KMS-11 (cell line): ENCODE measurements around the gene IFITM5.
A peak's percentile ranks its signal among the peaks of the same experiment; 100 is the strongest.

ENCODE experiments used
- H2AFZ ChIP-seq: fragments of 200-600 bp; sonication (generic); 2 replicates; pipeline ENCODE4 v1.6.1; 2016; ENCODE audit warnings: antibody characterized with exemption, mixed run types, low read depth
- H3K27ac ChIP-seq: fragments of 200-600 bp; sonication (generic); 2 replicates; pipeline ENCODE4 v1.6.1; 2016; ENCODE audit warnings: mild to moderate bottlenecking, mixed run types
- H3K27me3 ChIP-seq: fragments of 200-600 bp; sonication (generic); 2 replicates; pipeline ENCODE4 v1.6.1; 2017; ENCODE audit warnings: mild to moderate bottlenecking, low read depth, mixed run types, moderate library complexity; ENCODE audit not compliant: insufficient read depth
- H3K36me3 ChIP-seq: fragments of 200-600 bp; sonication (generic); 2 replicates; pipeline ENCODE4 v1.6.1; 2017; ENCODE audit warnings: mild to moderate bottlenecking, mixed run types; ENCODE audit not compliant: insufficient read depth
- H3K4me1 ChIP-seq: fragments of 200-600 bp; sonication (generic); 2 replicates; pipeline ENCODE4 v1.6.1; 2016; ENCODE audit warnings: mild to moderate bottlenecking, low read depth, mixed run types; ENCODE audit not compliant: poor library complexity, severe bottlenecking
- H3K4me2 ChIP-seq: fragments of 200-600 bp; sonication (generic); 2 replicates; pipeline ENCODE4 v1.7.0; 2016; ENCODE audit warnings: mild to moderate bottlenecking, mixed run types
- H3K4me3 ChIP-seq: fragments of 200-600 bp; sonication (generic); IDR thresholded peaks from 2 replicates; pipeline ENCODE4 v1.6.1; 2017; ENCODE audit warnings: low read depth, low read length, mixed read lengths; ENCODE audit not compliant: insufficient read depth
- H3K79me2 ChIP-seq: fragments of 200-600 bp; sonication (generic); 2 replicates; pipeline ENCODE4 v1.6.1; 2016; ENCODE audit warnings: low read depth, mixed run types; ENCODE audit not compliant: insufficient read depth
- H3K9ac ChIP-seq: fragments of 200-600 bp; sonication (generic); 2 replicates; pipeline ENCODE4 v1.6.1; 2016; ENCODE audit warnings: mild to moderate bottlenecking, mixed run types
- H4K20me1 ChIP-seq: fragments of 200-600 bp; sonication (generic); 2 replicates; pipeline ENCODE4 v1.6.1; 2016; ENCODE audit warnings: mild to moderate bottlenecking, mixed run types; ENCODE audit not compliant: insufficient read depth
- TF ChIP-seq, protein P1 (sequence below): fragments of 200-600 bp; sonication (generic); conservative IDR thresholded peaks from 2 replicates; pipeline ENCODE4 v1.6.1; 2017; ENCODE audit warnings: low read depth, mild to moderate bottlenecking, antibody characterized with exemption, low read length, moderate library complexity, mixed read lengths

Gene IFITM5

DNA sequence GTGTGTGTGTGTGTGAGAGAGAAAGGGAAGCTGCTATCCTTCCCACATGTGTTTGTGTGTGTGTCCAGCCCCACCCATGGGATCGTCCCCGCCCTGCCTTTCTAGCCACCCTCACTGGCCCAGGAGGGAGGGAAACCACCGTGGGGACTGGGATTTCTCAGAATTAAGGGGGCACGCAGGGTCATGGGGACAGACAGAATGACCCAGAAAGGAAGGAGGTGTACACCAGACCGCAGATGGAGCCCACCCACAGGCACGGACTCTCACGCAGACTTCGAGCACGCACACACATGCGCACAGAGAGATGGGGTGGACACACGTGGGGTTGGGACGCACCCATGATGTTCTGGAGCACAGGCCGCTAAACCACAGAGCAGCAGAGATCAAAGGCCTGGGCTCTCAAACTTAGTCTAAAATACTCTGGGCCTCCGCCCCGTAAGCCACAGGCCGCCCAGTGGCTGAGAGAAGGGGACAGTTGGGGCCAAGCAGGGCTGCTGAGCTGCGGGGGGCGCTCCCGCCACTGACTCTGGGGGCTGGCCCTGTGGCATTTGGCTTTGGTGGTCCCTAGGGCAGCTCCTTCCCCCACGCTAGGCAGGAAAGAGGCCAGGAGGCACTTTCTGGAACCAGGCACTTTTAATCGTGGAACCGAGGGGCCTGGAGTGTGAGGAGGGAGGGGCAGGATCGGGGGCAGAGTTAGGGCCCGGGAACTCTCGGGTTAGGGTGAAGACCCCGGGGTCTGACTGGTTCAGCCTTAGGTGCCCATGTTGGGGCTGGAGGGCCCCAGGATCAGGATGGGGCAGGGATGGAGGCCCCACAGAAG lies 1.5 kb downstream of the IFITM5 start:
- TF ChIP-seq, protein P1, sequence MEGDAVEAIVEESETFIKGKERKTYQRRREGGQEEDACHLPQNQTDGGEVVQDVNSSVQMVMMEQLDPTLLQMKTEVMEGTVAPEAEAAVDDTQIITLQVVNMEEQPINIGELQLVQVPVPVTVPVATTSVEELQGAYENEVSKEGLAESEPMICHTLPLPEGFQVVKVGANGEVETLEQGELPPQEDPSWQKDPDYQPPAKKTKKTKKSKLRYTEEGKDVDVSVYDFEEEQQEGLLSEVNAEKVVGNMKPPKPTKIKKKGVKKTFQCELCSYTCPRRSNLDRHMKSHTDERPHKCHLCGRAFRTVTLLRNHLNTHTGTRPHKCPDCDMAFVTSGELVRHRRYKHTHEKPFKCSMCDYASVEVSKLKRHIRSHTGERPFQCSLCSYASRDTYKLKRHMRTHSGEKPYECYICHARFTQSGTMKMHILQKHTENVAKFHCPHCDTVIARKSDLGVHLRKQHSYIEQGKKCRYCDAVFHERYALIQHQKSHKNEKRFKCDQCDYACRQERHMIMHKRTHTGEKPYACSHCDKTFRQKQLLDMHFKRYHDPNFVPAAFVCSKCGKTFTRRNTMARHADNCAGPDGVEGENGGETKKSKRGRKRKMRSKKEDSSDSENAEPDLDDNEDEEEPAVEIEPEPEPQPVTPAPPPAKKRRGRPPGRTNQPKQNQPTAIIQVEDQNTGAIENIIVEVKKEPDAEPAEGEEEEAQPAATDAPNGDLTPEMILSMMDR: no peak
- no peak overlapping the region for H3K4me3 ChIP-seq
- H2AFZ ChIP-seq: peak overlapping the region; percentile 72; the same call in 1 of the 2 replicates
- H3K36me3 ChIP-seq: no peaks in the 10 kb centered on the region
- peaks cover 17% of the 10 kb centered on the region for H3K4me1 ChIP-seq
- no peak overlapping the region for H3K27ac ChIP-seq
- H3K79me2 ChIP-seq: no peaks in the 10 kb centered on the region
- H3K9ac ChIP-seq: peak overlapping the region; percentile 15; the same call in 1 of the 2 replicates
- H4K20me1 ChIP-seq: no peaks in the 10 kb centered on the region
- peaks cover 19% of the 10 kb centered on the region; the same call in 1 of the 2 replicates for H3K27me3 ChIP-seq
- peak overlapping the region; percentile 47; the same call in 1 of the 2 replicates for H3K4me2 ChIP-seq

DNA sequence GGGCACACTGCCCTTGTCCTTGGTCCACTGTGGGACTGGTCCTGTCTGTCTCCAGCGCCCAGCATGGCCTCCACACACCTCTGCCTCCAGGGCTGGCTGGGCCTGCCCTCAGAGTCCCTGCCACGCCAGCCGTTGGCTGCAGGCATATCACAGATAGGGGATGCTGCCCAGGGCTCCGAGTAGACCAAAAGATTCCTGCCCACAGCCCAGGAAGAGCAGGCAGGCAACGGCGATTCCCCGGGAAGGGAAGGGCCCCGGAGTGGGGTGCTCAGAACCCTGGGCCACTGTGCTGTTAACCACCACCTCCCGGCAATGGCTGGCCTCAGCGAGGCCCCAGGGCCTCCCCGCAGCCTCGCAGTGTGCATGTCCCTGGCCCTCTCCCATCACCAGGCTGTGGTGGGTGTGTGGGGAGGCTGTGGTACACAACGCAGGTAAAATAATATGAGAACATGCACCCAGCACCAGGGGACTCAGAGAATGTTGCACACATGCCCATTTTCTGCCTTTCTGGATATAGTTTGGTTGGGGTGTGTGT lies 2.2 kb downstream of the IFITM5 start:
- H3K79me2 ChIP-seq: no peaks in the 10 kb centered on the region
- peaks cover 17% of the 10 kb centered on the region for H3K4me1 ChIP-seq
- H3K27me3 ChIP-seq: peaks cover 15% of the 10 kb centered on the region; the same call in 1 of the 2 replicates
- H3K27ac ChIP-seq: no peak overlapping the region
- TF ChIP-seq, protein P1: no peak
- H4K20me1 ChIP-seq: no peaks in the 10 kb centered on the region
- no peak overlapping the region for H3K4me3 ChIP-seq
- peak overlapping the region; percentile 72; the same call in 1 of the 2 replicates for H2AFZ ChIP-seq
- H3K9ac ChIP-seq: no peak overlapping the region
- no peaks in the 10 kb centered on the region for H3K36me3 ChIP-seq
- peak overlapping the region; percentile 47; the same call in 1 of the 2 replicates for H3K4me2 ChIP-seq

DNA sequence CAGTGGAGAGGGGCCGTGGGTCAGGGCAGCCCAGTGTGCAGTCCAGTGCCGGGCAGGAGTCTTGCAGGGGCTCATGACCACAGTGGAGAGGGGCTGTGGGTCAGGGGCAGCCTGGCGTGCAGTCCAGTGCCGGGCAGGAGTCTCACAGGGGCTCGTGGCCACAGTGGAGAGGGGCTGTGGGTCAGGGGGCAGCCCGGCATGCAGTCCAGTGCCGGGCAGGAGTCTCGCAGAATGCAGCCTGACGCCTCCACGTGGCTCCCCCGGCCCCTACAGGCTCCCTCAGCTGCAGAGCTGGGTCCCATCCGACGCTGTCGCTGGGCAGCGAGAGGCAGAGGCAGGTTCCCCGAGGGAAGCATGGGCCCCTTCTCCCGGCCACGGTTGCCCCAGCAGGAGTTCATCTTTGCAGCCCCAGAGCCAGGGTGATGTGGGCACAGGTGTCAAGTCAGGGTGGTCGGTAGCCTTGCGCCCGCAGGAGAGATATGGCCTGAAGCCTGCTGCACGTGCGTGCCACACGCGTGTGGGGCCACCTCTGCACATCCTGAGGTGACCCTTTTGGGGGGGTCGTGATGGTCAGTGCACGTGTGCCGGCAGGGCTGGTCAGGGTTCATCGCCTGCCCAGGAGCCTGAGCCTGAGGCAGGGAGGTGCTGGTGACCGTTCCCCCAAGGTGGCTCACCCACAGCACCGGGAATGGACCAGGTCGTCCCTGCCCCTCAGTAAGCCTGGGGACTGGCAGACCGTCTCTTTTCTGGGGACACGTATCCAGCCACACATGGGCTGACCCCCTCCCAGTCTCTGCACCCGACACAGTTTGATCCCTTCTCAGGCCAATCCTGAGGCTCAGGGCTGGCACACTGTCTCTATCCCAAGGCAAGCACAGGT lies 2.9 kb downstream of the IFITM5 start:
- Histone ChIP-seq H3K36me3 (no peaks in the 10 kb centered on the region), H3K9ac (no peak overlapping the region), H3K79me2 (no peaks in the 10 kb centered on the region), H3K4me1 (peaks cover 17% of the 10 kb centered on the region), H2AFZ (no peak overlapping the region), H3K27ac (no peak overlapping the region), H3K4me3 (no peak overlapping the region), H3K4me2 (no peak overlapping the region), H4K20me1 (no peaks in the 10 kb centered on the region), H3K27me3 (peaks cover 15% of the 10 kb centered on the region; the same call in 1 of the 2 replicates)
- TF ChIP-seq, protein P1: no peak

DNA sequence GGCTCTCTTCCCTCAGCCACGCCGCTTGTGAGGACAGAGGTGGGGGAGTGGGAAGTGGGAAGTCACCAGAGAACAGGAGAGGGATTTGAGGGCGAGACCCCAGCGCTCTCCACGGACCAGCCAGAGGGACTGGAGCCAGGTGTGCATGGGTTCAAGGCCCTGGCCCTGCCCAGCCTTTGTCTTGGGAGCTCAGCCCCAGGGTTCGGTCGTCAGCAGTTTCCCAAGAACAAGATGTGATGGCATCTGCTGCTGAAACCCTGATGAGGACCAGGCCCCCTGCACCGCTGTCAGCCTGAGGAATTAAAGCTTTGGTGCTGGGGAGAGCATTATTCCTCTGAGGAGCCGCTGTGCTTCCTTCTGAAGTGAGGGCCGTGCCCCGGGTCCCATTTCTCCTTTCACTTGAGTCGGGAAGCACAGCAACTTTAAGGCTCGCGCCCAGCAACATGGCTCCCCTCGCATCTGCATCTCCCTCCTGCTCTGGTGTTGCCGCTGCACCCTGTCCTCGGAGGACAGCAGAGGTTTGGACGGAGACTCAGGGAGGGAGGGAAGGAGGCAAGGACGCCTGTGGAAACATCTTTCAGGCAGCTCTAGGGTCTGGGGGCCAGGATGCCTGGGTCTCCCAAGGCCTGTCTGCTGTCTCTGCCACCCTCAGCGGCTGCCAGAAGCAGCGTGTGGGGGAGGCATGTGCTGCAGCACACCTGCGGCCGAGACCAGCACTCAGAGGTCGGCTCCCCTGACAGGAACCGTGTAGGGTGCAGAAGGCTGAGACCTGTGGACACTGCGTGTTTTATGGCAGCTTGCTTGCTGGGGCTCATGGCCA lies 3.8 kb downstream of the IFITM5 start:
- H4K20me1 ChIP-seq: no peaks in the 10 kb centered on the region
- TF ChIP-seq, protein P1: no peak
- H3K36me3 ChIP-seq: no peaks in the 10 kb centered on the region
- no peak overlapping the region for H3K4me2 ChIP-seq
- no peak overlapping the region for H3K4me3 ChIP-seq
- H3K9ac ChIP-seq: no peak overlapping the region
- no peak overlapping the region for H2AFZ ChIP-seq
- H3K4me1 ChIP-seq: peaks cover 17% of the 10 kb centered on the region
- H3K79me2 ChIP-seq: no peaks in the 10 kb centered on the region
- peaks cover 9% of the 10 kb centered on the region; the same call in 1 of the 2 replicates for H3K27me3 ChIP-seq
- H3K27ac ChIP-seq: no peak overlapping the region
